Glomerular visceral epithelial cell (primary cell): ENCODE results near the gene MARCKSL1.
"Not testable (repeated sequence)": the region's sequence is repeated elsewhere in the genome, so short reads cannot be mapped to it uniquely, and the experiment has no call there.

Experiments used
- DNase-seq: peaks from one replicate; pipeline ENCODE4 v3.0.0-alpha.2; 2016; ENCODE audit errors: extremely low spot score

MARCKSL1 gene

GRCh38 chr1:32289256-32289655 lies 46.8 kb downstream of the MARCKSL1 start:
- DNase-seq, result no peak

- no peak for DNase-seq
Observed at GRCh38 chr1:32286763-32287162, 49.3 kb downstream of the MARCKSL1 start.

DNA sequence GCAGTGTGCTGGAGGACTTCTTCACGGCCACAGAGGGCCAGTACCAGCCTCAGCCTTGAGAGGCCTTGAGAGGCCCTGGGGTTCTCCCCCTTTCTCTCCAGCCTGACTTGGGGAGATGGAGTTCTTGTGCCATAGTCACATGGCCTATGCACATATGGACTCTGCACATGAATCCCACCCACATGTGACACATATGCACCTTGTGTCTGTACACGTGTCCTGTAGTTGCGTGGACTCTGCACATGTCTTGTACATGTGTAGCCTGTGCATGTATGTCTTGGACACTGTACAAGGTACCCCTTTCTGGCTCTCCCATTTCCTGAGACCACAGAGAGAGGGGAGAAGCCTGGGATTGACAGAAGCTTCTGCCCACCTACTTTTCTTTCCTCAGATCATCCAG lies 50.4 kb downstream of the MARCKSL1 start:
- DNase-seq, result no peak

DNA sequence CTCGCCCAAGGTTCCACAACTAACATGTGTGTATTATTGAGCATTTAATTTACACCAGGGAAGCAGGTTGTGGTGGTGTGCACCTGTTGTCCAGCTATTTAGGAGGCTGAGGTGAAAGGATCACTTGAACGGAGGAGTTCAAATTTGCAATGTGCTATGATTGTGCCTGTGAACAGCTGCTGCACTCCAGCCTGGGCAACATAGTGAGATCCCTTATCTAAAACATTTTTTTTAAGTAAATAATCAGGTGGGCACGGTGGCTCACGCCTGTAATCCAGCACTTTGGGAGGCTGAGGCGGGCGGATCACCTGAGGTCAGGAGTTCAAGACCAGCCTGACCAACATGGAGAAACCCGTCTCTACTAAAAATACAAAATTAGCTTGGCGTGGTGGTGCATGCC lies 51.3 kb downstream of the MARCKSL1 start:
- not testable (repeated sequence) for DNase-seq
